NCI-H1105 (cell line): Measurements from ENCODE around the gene FOXJ1.

Experiments used
- DNase-seq: peaks from one replicate; lab custom pipeline; 2025; lab: John Stamatoyannopoulos, UW

The FOXJ1 gene

GRCh38 chr17:76160896-76161528, 20.0 kb upstream of the FOXJ1 start:
- no peak for DNase-seq

DNA sequence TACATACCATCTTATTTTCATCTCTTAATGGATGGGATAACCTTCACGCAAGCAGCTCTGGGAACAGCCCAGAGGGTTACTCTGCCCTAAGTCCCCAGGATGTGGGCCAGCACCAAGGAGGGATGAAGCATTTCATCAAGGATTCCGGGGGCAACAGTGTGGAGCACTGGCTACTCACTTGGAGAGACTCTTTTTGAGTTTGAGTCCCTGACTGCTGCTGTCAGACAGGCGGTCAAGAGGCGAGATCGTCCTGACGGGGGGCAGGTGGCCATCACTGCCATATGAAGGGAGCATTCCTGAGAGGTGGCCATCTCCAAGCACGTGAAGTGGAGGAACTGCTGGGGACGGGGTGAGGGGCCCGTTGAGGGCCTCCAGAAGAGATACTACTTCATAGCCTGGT, 18.1 kb upstream of the FOXJ1 start:
- DNase-seq: no peak

DNA sequence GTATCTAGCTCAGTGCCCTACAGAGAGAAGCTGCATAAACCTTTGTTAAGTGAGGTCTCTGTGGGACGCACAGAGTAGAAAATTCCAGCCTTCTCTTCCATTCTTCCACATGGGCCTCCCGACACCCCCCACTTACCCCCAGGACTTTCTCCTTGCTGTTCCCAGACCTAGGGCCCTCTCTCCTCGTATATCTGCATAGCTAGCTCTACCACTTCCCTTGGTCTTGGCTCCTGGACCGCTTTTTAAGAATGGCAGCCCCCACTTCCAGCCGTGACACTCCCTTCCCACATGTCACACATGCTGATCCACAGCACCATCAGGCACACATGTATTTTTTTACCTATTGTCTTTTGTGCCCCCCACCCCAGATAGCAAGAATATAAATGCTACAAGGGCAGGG, 16.7 kb upstream of the FOXJ1 start:
- no peak for DNase-seq

DNA sequence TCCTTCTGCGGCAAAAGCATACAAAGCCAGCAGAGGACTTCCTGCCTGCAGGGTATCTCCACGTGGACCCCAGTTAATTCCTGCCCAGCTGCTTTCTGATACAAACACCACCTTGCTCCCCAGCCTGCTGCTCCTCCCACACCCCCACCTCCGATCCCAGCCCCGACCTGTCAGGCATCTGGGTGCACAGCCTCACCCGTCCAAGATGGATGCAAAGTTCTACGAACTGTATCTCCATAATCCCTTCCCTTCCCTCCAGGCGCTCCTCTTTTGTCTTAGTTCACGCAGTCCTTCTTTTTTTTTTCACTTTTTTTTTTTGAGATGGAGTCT, 15.6 kb upstream of the FOXJ1 start:
- no peak for DNase-seq

- DNase-seq: no peak
These were observed 15.1 kb upstream of the FOXJ1 start for GRCh38 chr17:76155988-76156661.

GRCh38 chr17:76154936-76155845, 14.1 kb upstream of the FOXJ1 start:
- no peak for DNase-seq

- no peak for DNase-seq
These were observed 13.2 kb upstream of the FOXJ1 start for GRCh38 chr17:76154292-76154691.

GRCh38 chr17:76153640-76154039, 12.6 kb upstream of the FOXJ1 start:
- DNase-seq: no peak

DNA sequence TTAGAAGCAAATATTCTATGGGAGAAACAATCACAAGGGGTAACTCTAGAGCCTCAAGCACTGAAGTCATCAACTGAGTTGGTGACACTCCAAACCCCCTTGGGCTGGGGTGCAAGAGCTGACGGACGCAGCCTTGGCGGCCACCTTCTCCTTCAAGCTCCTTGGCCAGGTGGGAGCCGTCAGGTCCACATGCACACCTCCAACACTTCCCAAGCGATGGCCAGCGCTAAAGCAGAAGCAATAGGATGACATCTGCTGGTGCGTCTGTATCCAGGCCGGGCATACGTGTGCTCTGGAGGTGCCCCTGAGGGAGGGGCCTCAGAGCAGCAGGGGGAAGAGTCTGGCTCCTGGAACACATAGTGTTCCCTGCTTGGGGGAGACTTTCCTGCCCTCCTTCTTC, 12.2 kb upstream of the FOXJ1 start:
- no peak for DNase-seq

DNA sequence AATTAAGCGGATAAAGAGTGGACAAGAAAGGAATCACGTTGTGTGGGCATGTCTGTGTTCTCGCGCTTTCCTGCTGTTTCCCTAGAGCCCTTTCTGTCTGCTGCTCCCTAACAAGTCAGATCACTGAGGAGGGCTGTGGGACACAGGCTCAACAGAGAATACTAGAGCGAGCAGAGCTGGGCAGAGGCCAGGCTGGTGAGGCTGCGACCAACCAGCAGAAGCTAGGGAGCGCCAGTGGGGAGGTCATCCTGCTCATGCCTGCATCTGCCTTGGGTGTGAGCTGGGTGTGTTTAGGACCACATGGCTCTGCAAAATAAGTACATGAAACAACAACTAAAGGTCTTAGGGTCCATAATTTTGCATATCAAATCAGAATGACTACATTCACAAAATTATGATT, 11.5 kb upstream of the FOXJ1 start:
- no peak for DNase-seq

GRCh38 chr17:76151896-76152454, 10.9 kb upstream of the FOXJ1 start:
- DNase-seq: no peak

DNA sequence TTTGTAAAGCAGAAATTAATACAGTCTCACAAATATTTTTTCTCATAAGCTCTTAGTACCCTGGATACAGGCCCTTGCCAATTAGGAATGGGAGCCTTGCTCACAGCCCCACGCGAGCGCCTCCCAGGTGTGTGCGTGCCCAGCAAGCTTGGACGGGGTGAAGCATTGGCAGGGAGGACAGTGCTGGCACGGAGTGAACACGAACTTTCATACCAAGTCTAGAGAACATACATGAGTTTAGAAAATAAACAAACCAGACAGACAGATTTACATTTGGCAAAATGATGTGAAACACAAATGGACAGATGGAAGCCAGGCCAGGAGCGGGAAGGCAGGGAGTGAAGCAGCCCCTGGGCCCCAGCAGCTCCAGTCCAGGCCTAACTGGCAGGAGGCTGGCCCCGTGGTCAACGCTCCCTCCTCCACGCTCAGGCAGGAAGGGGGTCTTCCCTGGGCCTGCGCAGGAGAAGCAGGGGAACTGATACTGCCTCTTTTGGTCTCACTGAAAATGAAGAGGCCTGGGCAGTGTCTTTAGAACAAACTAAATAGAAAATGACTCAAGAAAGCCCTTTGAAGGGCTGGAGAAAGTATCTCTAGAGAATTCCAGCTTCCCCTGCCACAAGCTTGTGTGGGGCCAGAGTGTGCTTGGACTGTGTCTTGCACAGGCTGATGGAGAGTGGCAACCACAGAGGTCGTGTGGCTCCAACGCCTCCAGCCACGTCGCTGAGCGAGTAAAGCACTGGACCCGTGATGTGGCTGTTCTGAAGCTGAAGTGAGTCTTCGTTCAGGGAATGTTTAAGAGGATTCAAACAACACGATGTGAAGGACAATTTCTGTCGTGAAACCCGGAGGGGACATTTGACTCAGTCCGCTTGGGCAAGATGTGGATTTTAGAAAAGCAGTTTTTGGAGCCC, 9.9 kb upstream of the FOXJ1 start:
- no peak for DNase-seq

DNA sequence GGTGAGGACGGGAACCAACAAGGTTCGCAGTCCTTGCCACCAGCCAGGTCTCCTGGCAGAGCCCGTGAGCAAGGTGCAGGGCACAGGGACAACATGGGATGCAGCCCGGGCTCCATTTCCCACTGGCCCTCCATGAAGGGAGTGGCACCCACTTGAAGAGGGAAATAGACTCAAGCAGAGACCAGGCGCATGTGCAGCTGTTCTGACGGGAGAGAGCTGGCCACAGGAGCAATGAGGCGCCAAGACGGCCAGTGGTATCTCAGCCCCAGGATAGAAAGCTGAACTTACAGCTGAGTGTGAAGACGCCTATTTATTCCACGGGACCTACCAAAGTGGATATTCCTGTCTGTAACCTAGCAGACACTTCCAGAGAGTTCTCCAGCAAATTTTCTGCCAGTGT, 8.2 kb upstream of the FOXJ1 start:
- DNase-seq: no peak

GRCh38 chr17:76148015-76148326, 6.9 kb upstream of the FOXJ1 start:
- DNase-seq: no peak

DNA sequence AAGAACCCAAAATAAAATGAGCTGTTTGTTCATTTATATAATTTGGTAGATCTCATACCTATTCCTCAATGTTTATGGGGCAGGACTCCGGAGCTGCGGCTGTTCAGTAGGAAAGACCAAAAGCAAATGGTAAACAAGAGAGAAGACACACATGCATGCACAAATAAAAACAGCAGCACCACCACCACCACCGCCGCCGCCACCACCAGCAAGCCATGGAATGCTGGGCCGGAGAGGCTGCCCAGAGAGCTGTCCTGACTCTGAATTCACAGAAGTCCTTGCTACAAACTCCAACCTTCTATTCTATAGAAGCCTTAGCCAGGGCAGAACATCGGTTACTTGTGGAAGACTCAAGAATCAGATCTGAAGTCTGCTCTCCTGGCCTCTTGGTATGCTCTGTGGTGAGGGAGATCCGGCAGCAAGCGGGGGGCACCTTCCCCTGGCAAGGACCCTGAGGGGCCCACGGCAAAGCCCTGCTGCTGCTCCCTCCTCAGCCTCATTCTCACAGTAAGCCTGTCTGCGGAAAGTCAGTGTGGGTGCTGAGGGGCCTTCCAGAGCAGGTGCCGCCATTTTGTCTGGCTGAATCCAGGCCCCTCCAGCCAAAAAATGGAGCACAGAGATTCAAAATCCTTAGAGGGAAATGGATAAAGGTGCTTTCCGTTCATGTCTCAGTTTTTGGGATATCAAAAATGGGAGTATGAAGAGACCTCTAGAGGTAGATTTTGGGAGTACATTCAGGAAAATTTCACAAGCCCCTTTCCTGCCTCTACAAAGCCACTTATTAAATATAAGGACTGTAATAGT, 6.4 kb upstream of the FOXJ1 start:
- peak; percentile 40 for DNase-seq

- DNase-seq: no peak
These were observed 5.2 kb upstream of the FOXJ1 start for GRCh38 chr17:76146053-76146851.

- DNase-seq: no peak
These were observed 4.4 kb upstream of the FOXJ1 start for GRCh38 chr17:76145231-76146052.

DNA sequence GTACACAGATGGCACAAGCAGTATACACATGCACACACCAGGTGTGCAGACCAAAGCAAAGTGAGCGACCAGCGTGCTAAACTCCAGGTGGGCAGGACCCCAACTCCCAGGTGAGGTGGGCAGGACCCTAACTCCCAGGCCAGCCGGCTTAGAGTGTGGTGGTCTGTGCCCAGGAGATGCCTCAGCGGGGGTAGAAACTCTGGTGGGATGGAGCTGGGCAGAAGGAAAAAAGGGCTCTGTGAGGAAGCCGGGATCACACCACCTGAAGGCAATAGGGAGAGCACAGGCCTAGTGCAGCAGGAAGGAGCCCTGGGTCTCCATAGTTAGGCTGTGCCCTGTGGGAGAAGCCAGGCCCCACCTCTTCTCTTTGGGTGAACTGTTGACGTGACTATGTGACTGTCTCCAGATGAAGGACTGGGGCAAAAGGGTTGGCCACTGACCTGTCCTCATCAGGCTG, 1.6 kb upstream of the FOXJ1 start:
- DNase-seq: no peak

DNA sequence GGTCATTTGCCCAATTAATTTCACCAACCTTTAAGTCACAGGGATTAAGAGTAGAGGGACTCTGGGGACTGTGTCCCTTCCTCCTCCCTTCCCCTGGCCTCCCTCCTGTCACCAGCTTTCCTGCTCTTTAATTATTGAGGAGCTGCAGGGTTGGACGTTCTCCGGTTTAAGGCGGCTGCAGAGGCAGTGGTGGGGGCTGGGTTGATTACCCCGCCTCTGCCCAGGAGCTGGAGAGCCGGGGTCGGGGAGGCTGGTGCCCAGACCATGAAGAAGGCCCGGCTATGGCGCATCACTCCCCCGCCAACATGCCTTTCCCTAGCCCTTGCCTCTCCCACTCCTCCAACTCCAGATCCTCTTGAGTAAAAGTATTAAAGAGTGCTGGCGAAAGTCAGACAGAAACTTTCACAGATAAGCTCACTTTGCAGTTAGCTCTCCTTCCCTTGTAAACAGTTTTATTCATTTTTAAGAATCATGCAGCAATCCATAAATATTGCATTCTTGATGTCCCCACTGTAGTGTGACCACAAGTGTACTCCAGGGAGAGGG, 1.1 kb upstream of the FOXJ1 start:
- no peak for DNase-seq
